ENCODE results near the gene PNKP. TPM values are rescaled to one million over a fixed set of nuclear protein-coding genes. Genes with fewer than 3 reads are reported as not detected.

Gene PNKP
- total and polyA plus RNA-seq, 9 of the 15 experiments (the other 6 are each of a cell fraction or from before 2014, with no cell fraction given) = 2.8 to 85.4 (median 25.3) TPM

GRCh38 chr19:49896863-49897621, 29.7 kb upstream of the PNKP start, which contains the start of gene IL4I1:
IL4I1 (minus strand) TSS chr19:49896887; CDS start chr19:49896160, 727 bp downstream.
- intact Hi-C loops (cut with micrococcal nuclease) = no loop called here
- H3K4me2 ChIP-seq (ENCODE audit: insufficient read depth, low read length) = peak within 1 kb of the TSS; percentile 32
- DNase-seq (ENCODE audit: extremely low read depth in 1 of 4, low spot score in 3 of 4) = no peak
- H2AFZ ChIP-seq (ENCODE audit: low read depth, low read length) = no peak within 1 kb of the TSS
- no peaks in the 10 kb centered on the region for H3K79me2 ChIP-seq (ENCODE audit: control insufficient read depth, insufficient read depth, low read length)
- ChIA-PET POLR2A (interaction anchor here (1.5 kb wide), 1 partner anchor 10 kb away, joined by 4 read pairs; no protein-coding TSS in a partner anchor), CTCF (ENCODE audit: low intra/inter-chr PET ratio) (no interaction called here)
- peaks cover 2 to 14% of the 10 kb centered on the region in 2 experiments; a peak in 3 of 5 replicates for H3K27me3 ChIP-seq (ENCODE audit: control insufficient read depth in 2 of 2, insufficient read depth in 2 of 2, low read length in 2 of 2)
- H3K36me3 ChIP-seq (ENCODE audit: control insufficient read depth, insufficient read depth, low read length) = no peaks in the 10 kb centered on the region
- FAIRE-seq = no peak
- no peak for TF ChIP-seq ATF1 (CRISPR knock-in tag; IDR thresholded peaks at IDR 0.05)
- peak; percentile 64 for TF ChIP-seq ATF1 (tag; IDR thresholded peaks at IDR 0.05)
- TF ChIP-seq ZNF175 (CRISPR knock-in tag; IDR thresholded peaks at IDR 0.05; ENCODE audit: low read depth) = no peak
- TF ChIP-seq CREM (IDR thresholded peaks at IDR 0.05; ENCODE audit: low read depth) = peak; percentile 42; the same call in 1 of the 2 replicates
- ATAC-seq = no peak; the same call in 2 of the 3 replicates
- H3K9ac ChIP-seq (ENCODE audit: insufficient read depth in 1 of 2, low read depth in 2 of 2, low read length in 2 of 2) = peak within 1 kb of the TSS in 1 of 2 experiments; percentile 65; a peak in 2 of 4 replicates
- no TSS peak for BruUV-seq (replicated peaks)
- no peak within 1 kb of the TSS for H3K4me3 ChIP-seq
- H4K20me1 ChIP-seq (replicated peaks; ENCODE audit: control insufficient read depth, insufficient read depth, low read length) = peaks cover 3% of the 10 kb centered on the region; the same call in 1 of the 2 replicates
- H3K9me1 ChIP-seq (ENCODE audit: control insufficient read depth, insufficient read depth, low read length) = peaks cover 5% of the 10 kb centered on the region
- H3K9me3 ChIP-seq (replicated peaks; ENCODE audit: control insufficient read depth, insufficient read depth, low read depth, low read length) = no peaks in the 10 kb centered on the region
- WGBS (ENCODE audit: insufficient coverage, low coverage, missing lambda C conversion rate) = 31% methylated on average over 16 of the region's 20 CpGs
- no peak within 1 kb of the TSS for H3K27ac ChIP-seq (ENCODE audit: extremely low read depth, low read depth, low read length)
- H3K4me1 ChIP-seq (replicated peaks in 1 of 2; ENCODE audit: control insufficient read depth in 2 of 2, insufficient read depth in 2 of 2, low read length in 2 of 2) = peaks cover 0 to 27% of the 10 kb centered on the region in 2 experiments; a peak in 4 of 5 replicates
- in situ Hi-C loops (cut with MboI) = no loop called here
